GM23248 (cell line): ENCODE data around the gene C6orf141. TPM values are rescaled to one million over a fixed set of nuclear protein-coding genes. Genes with fewer than 3 reads are reported as not detected.
A peak's percentile ranks its signal among the peaks of the same experiment; 100 is the strongest.

Experiments
- DNase-seq: peaks from one replicate; pipeline ENCODE4 v3.0.0-alpha.2; 2015
- H2AFZ ChIP-seq: fragments of 200-600 bp; sonication (generic); 2 replicates; pipeline ENCODE4 v1.6.1; 2016; ENCODE audit warnings: antibody characterized with exemption
- H3F3A ChIP-seq: fragments of 200-600 bp; sonication (generic); 2 replicates; pipeline ENCODE4 v1.6.1; 2016; ENCODE audit warnings: mild to moderate bottlenecking, antibody characterized with exemption, mixed run types; ENCODE audit not compliant: insufficient read depth
- H3K27ac ChIP-seq: fragments of 200-600 bp; sonication (generic); 2 replicates; pipeline ENCODE4 v1.5.1; 2016; ENCODE audit warnings: mild to moderate bottlenecking
- H3K27me3 ChIP-seq: fragments of 200-600 bp; sonication (generic); replicated peaks from 2 replicates; pipeline ENCODE4 v1.6.1; 2016; ENCODE audit warnings: mild to moderate bottlenecking; ENCODE audit not compliant: insufficient read depth
- H3K36me3 ChIP-seq: fragments of 200-600 bp; sonication (generic); 2 replicates; pipeline ENCODE4 v1.6.1; 2016; ENCODE audit warnings: low read depth, mild to moderate bottlenecking
- H3K4me1 ChIP-seq: fragments of 200-600 bp; sonication (generic); 2 replicates; pipeline ENCODE4 v1.6.1; 2016; ENCODE audit warnings: mild to moderate bottlenecking; ENCODE audit not compliant: insufficient read depth
- H3K4me2 ChIP-seq: fragments of 200-600 bp; sonication (generic); one replicate; pipeline ENCODE4 v1.6.1; 2016; ENCODE audit warnings: mild to moderate bottlenecking; ENCODE audit not compliant: unreplicated experiment
- H3K4me3 ChIP-seq: fragments of 200-600 bp; sonication (generic); 2 replicates; pipeline ENCODE4 v1.5.1; 2016; ENCODE audit warnings: mild to moderate bottlenecking
- H3K79me2 ChIP-seq: fragments of 200-600 bp; sonication (generic); 2 replicates; pipeline ENCODE4 v1.6.1; 2016; ENCODE audit warnings: mild to moderate bottlenecking; ENCODE audit not compliant: insufficient read depth
- H3K9ac ChIP-seq: fragments of 200-600 bp; sonication (generic); 2 replicates; pipeline ENCODE4 v1.6.1; 2016; ENCODE audit warnings: mild to moderate bottlenecking
- H3K9me2 ChIP-seq: fragments of 200-600 bp; sonication (generic); 2 replicates; pipeline ENCODE4 v1.6.1; 2016; ENCODE audit warnings: mixed run types, mild to moderate bottlenecking, moderate library complexity; ENCODE audit not compliant: insufficient read depth
- H3K9me3 ChIP-seq: fragments of 200-600 bp; sonication (generic); one replicate; pipeline ENCODE4 v1.6.1; 2017; ENCODE audit warnings: low read depth
- H4K20me1 ChIP-seq: fragments of 200-600 bp; sonication (generic); 2 replicates; pipeline ENCODE4 v1.6.0; 2016; ENCODE audit not compliant: insufficient read depth
- EZH2 ChIP-seq: fragments of 200-600 bp; sonication (generic); IDR thresholded peaks from 2 replicates; pipeline ENCODE4 v1.6.1; 2018; ENCODE audit warnings: antibody characterized with exemption, mild to moderate bottlenecking; ENCODE audit not compliant: insufficient read depth, poor library complexity, severe bottlenecking
- EZH2phosphoT487 ChIP-seq: fragments of 200-600 bp; sonication (generic); IDR thresholded peaks from 2 replicates; pipeline ENCODE4 v1.6.1; 2018; ENCODE audit warnings: antibody characterized with exemption, moderate library complexity, mild to moderate bottlenecking, low read depth; ENCODE audit not compliant: insufficient read depth
- WGBS, 2 experiments: methylation state at CpG; one replicate each; pipeline ENCODE4 v1.1.6; 2015 to 2017; ENCODE audit warnings: low lambda C conversion rate in 2 of 2, low coverage in 1 of 2; ENCODE audit errors: missing lambda C conversion rate in 2 of 2; 5-methylcytosine and 5-hydroxymethylcytosine counted together
- in situ Hi-C: fragments of 300-500 bp; cut with MboI; formaldehyde crosslinking; loops from 2 replicates; pipeline ENCODE4 v1.15.0; 2020
- polyA plus RNA-seq: library from polyadenylated mRNA; unstranded; fragments of >200 nt; fragmentation: Nextera tagmentation; extraction: Ambion mirVana; gene quantifications from 2 replicates; pipeline ENCODE4 v1.2.1, GENCODE V29; 2016
- total RNA-seq: library from RNA; depleted of rRNA; stranded (reverse); fragments of >200 nt; shearing (Covaris generic); gene quantifications from 2 replicates; pipeline ENCODE4 v1.2.3, GENCODE V29; 2014

C6orf141 gene
- total and polyA plus RNA-seq, 2 experiments from 2014 or later, result not detected

GRCh38 chr6:49541210-49541724, 9.2 kb upstream of the C6orf141 start:
- TF ChIP-seq EZH2, result no peak
- TF ChIP-seq EZH2phosphoT487, result no peak
- Histone ChIP-seq H3K4me3 (no peak overlapping the region), H3F3A (peaks cover 23% of the 10 kb centered on the region), H3K79me2 (no peaks in the 10 kb centered on the region), H3K9me2 (no peaks in the 10 kb centered on the region), H3K27ac (peak overlapping the region; percentile 1; the same call in 1 of the 2 replicates), H4K20me1 (no peaks in the 10 kb centered on the region), H2AFZ (no peak overlapping the region), H3K36me3 (no peaks in the 10 kb centered on the region), H3K9me3 (no peaks in the 10 kb centered on the region), H3K4me1 (peaks cover 16% of the 10 kb centered on the region), H3K4me2 (peak overlapping the region; percentile 52), H3K27me3 (0 out of 2 replicates have a peak, but pooled peaks cover 5% of the 10 kb centered on the region), H3K9ac (no peak overlapping the region)
- peak; percentile 72 for DNase-seq
- in situ Hi-C loops, result no loop called here
- WGBS, 2 experiments, result 0% methylated on average over 1 of the region's 1 CpG

GRCh38 chr6:49541936-49542335, 8.5 kb upstream of the C6orf141 start:
- Histone ChIP-seq H3K4me2 (peak overlapping the region; percentile 52), H3K36me3 (no peaks in the 10 kb centered on the region), H3K9me3 (no peaks in the 10 kb centered on the region), H3K79me2 (no peaks in the 10 kb centered on the region), H3K4me3 (no peak overlapping the region), H2AFZ (no peak overlapping the region), H3F3A (peaks cover 23% of the 10 kb centered on the region), H3K4me1 (peaks cover 16% of the 10 kb centered on the region), H3K27me3 (0 out of 2 replicates have a peak, but pooled peaks cover 8% of the 10 kb centered on the region), H3K9ac (no peak overlapping the region), H3K27ac (no peak overlapping the region), H4K20me1 (no peaks in the 10 kb centered on the region), H3K9me2 (no peaks in the 10 kb centered on the region)
- TF ChIP-seq EZH2 (no peak), EZH2phosphoT487 (no peak)
- no peak for DNase-seq
- 74 to 75% methylated on average over 3 of the region's 3 CpGs for WGBS, 2 experiments
- in situ Hi-C loops, result no loop called here

- Histone ChIP-seq H3K9me3 (no peaks in the 10 kb centered on the region), H3K9me2 (no peaks in the 10 kb centered on the region), H3K79me2 (no peaks in the 10 kb centered on the region), H3K27ac (no peak overlapping the region), H4K20me1 (no peaks in the 10 kb centered on the region), H3K9ac (no peak overlapping the region), H3K4me1 (peaks cover 16% of the 10 kb centered on the region), H3F3A (peaks cover 23% of the 10 kb centered on the region), H3K4me2 (no peak overlapping the region), H3K4me3 (no peak overlapping the region), H3K27me3 (peaks cover 8% of the 10 kb centered on the region; the same call in 1 of the 2 replicates), H2AFZ (no peak overlapping the region), H3K36me3 (no peaks in the 10 kb centered on the region)
- in situ Hi-C loops, result no loop called here
- TF ChIP-seq EZH2phosphoT487 (no peak), EZH2 (no peak)
- 83% methylated on average over 7 of the region's 7 CpGs for WGBS, 2 experiments
- DNase-seq, result no peak
Observed at GRCh38 chr6:49543087-49543858, 7.2 kb upstream of the C6orf141 start.

- H3K27ac ChIP-seq, result no peak overlapping the region
- in situ Hi-C loops, result no loop called here
- H4K20me1 ChIP-seq, result no peaks in the 10 kb centered on the region
- no peaks in the 10 kb centered on the region for H3K9me3 ChIP-seq
- peaks cover 36% of the 10 kb centered on the region for H3K27me3 ChIP-seq
- no peak overlapping the region for H3K9ac ChIP-seq
- WGBS, 2 experiments, result 53 to 70% methylated on average over 1 of the region's 1 CpG
- TF ChIP-seq EZH2 (no peak), EZH2phosphoT487 (no peak)
- no peak overlapping the region for H3K4me2 ChIP-seq
- H3K4me3 ChIP-seq, result no peak overlapping the region
- peaks cover 12% of the 10 kb centered on the region for H3F3A ChIP-seq
- H3K9me2 ChIP-seq, result no peaks in the 10 kb centered on the region
- DNase-seq, result no peak
- H3K4me1 ChIP-seq, result peaks cover 11% of the 10 kb centered on the region
- no peak overlapping the region for H2AFZ ChIP-seq
- no peaks in the 10 kb centered on the region for H3K79me2 ChIP-seq
- no peaks in the 10 kb centered on the region for H3K36me3 ChIP-seq
Observed at GRCh38 chr6:49546331-49546730, 4.1 kb upstream of the C6orf141 start.
